Measurements from ENCODE around the gene FAM200C.

Gene FAM200C

DNA sequence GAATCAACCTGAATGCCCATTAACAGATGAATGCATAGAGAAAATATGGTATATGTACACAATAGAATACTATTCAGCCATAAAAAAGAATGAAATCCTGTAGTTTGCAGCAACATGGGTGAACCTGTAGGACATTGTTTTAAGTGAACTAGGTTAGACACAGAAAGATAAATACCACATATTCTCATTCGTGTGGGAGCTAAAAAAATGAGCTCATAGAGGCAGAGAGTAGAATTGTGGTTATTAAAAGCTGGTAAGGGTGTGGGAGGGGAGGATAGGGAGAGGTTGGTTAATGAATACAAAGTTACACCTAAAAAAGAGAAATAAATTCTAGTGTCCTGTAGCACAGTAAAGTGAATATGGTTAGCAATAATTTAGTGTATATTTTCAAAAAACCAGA is 45.3 kb upstream of the FAM200C start:
- Histone ChIP-seq H3K27ac (no peak overlapping the region), H3K9ac (no peak overlapping the region), H3K36me3 (ENCODE audit: control insufficient read depth, insufficient read depth, low read length) (no peaks in the 10 kb centered on the region), H3K4me2 (ENCODE audit: low read length) (no peak overlapping the region), H3K27me3 (ENCODE audit: control insufficient read depth, insufficient read depth, low read length) (no peaks in the 10 kb centered on the region), H3K4me1 (no peaks in the 10 kb centered on the region), H3K9me3 (ENCODE audit: control insufficient read depth, low read length) (no peaks in the 10 kb centered on the region), H2AFZ (no peak overlapping the region), H3K4me3 (ENCODE audit: low read depth, low read length) (no peak overlapping the region), H3K79me2 (no peaks in the 10 kb centered on the region)
- TF ChIP-seq, protein P1, sequence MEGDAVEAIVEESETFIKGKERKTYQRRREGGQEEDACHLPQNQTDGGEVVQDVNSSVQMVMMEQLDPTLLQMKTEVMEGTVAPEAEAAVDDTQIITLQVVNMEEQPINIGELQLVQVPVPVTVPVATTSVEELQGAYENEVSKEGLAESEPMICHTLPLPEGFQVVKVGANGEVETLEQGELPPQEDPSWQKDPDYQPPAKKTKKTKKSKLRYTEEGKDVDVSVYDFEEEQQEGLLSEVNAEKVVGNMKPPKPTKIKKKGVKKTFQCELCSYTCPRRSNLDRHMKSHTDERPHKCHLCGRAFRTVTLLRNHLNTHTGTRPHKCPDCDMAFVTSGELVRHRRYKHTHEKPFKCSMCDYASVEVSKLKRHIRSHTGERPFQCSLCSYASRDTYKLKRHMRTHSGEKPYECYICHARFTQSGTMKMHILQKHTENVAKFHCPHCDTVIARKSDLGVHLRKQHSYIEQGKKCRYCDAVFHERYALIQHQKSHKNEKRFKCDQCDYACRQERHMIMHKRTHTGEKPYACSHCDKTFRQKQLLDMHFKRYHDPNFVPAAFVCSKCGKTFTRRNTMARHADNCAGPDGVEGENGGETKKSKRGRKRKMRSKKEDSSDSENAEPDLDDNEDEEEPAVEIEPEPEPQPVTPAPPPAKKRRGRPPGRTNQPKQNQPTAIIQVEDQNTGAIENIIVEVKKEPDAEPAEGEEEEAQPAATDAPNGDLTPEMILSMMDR (IDR thresholded peaks at IDR 0.05): no peak

DNA sequence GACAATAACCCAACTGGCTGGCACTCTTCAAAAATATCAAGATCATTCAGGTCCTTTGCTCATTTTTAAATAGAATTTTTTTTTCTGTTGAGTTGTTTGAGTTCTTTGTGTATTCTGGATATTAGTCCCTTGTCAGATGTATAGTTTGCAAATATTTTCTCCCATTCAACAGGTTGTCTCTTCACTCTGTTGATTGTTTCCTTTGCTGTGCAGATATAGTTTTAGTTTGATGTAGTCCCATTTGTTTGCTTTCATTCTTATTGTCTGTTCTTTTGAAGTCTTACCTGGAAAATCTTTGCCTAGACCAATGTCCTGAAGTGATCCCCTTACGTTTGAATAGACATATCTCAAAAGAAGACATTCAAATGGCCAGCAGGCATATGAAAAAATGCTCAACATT is 44.6 kb upstream of the FAM200C start:
- Histone ChIP-seq H3K4me1 (no peaks in the 10 kb centered on the region), H3K9ac (no peak overlapping the region), H3K9me3 (ENCODE audit: control insufficient read depth, low read length) (no peaks in the 10 kb centered on the region), H3K79me2 (no peaks in the 10 kb centered on the region), H3K36me3 (ENCODE audit: control insufficient read depth, insufficient read depth, low read length) (no peaks in the 10 kb centered on the region), H2AFZ (no peak overlapping the region), H3K27me3 (ENCODE audit: control insufficient read depth, insufficient read depth, low read length) (no peaks in the 10 kb centered on the region), H3K4me2 (ENCODE audit: low read length) (no peak overlapping the region), H3K4me3 (ENCODE audit: low read depth, low read length) (no peak overlapping the region), H3K27ac (no peak overlapping the region)
- TF ChIP-seq, protein P1 (IDR thresholded peaks at IDR 0.05): no peak

DNA sequence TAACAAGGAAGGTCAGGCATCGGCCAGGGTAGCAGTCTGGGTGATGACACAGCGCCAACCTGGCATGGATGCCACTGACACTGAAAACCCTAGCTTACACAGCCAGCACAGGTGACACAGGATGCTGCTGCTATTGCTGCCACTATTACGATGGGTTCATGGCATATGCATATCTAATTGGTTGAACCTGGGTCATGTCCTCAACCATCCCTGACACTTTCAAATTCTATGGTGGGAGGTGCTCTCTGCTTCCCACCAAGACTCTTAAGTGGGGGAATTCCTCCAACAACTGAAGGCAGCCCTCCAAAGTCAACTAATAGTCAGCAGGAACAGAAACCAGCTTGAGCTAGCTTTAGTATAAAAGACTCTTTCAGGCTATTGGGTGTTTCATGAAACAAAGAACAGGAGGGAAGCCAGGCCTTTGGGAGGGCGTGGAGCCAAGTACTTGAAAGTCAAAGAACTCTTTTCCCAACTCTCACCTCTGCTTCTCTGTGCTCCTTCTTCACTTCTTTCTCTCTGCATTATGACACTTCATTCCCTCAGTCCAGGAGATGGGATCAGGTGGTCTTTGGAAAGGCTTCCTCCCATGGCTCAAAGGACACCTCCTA is 43.1 kb upstream of the FAM200C start:
- no peak overlapping the region for H3K4me2 ChIP-seq (ENCODE audit: low read length)
- TF ChIP-seq, protein P1 (IDR thresholded peaks at IDR 0.05): no peak
- H3K27ac ChIP-seq: no peak overlapping the region
- no peaks in the 10 kb centered on the region for H3K79me2 ChIP-seq
- H2AFZ ChIP-seq: no peak overlapping the region
- H3K27me3 ChIP-seq (ENCODE audit: control insufficient read depth, insufficient read depth, low read length): no peaks in the 10 kb centered on the region
- no peak overlapping the region for H3K4me3 ChIP-seq (ENCODE audit: low read depth, low read length)
- H3K9me3 ChIP-seq (ENCODE audit: control insufficient read depth, low read length): no peaks in the 10 kb centered on the region
- peaks cover 5% of the 10 kb centered on the region for H3K4me1 ChIP-seq
- H3K9ac ChIP-seq: no peak overlapping the region
- no peaks in the 10 kb centered on the region for H3K36me3 ChIP-seq (ENCODE audit: control insufficient read depth, insufficient read depth, low read length)

DNA sequence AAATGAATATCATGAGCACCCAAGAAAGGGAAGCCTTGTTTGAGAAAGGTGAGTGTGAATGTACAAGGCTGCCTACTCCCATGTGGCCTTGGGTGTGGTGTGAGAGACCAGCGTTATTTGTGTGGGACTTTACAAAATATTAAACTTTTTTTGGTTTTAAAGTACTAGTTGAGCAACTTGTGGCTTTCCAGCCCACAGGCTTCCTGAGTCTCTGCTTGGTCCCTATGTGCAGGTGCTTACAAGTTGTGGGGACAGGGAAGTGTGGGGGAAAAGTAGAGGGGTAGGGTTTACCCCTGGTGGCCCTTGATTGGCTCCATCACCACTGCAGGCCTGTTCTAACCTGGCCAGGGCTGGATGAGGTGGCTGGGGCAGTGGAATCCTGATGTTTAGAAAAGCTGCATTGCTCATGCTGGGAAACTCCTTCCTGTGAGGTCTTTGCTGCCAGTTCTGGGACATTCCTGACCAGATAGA is 41.5 kb upstream of the FAM200C start:
- Histone ChIP-seq H3K27me3 (ENCODE audit: control insufficient read depth, insufficient read depth, low read length) (no peaks in the 10 kb centered on the region), H3K9ac (no peak overlapping the region), H3K9me3 (ENCODE audit: control insufficient read depth, low read length) (no peaks in the 10 kb centered on the region), H3K4me1 (peaks cover 5% of the 10 kb centered on the region), H3K27ac (no peak overlapping the region), H2AFZ (no peak overlapping the region), H3K4me2 (ENCODE audit: low read length) (no peak overlapping the region), H3K36me3 (ENCODE audit: control insufficient read depth, insufficient read depth, low read length) (no peaks in the 10 kb centered on the region), H3K79me2 (no peaks in the 10 kb centered on the region), H3K4me3 (ENCODE audit: low read depth, low read length) (no peak overlapping the region)
- TF ChIP-seq, protein P1 (IDR thresholded peaks at IDR 0.05): no peak

DNA sequence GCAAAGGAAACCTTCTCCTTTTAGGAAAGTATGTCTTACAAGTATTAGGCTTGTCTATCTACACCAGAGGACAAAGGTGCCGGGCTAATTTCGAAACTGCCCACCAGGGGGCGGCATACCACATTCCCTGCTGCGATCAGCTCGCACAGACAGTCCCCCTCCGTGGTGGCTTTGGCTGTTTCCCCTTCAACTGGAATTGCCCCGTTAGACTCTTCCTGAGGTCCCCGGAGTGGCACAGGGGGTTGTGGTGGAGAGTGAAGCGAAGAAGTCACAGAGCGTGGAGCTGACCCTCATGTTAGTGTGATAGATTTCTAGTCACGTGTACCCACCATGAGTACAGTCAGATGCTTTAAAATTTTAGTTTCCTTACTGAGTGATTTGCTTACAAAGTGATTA is 39.3 kb upstream of the FAM200C start:
- Histone ChIP-seq H3K27me3 (ENCODE audit: control insufficient read depth, insufficient read depth, low read length) (no peaks in the 10 kb centered on the region), H3K4me2 (ENCODE audit: low read length) (peak overlapping the region; percentile 98), H3K4me3 (ENCODE audit: low read depth, low read length) (peak overlapping the region; percentile 58), H3K27ac (no peak overlapping the region), H3K79me2 (no peaks in the 10 kb centered on the region), H3K9ac (no peak overlapping the region), H3K36me3 (ENCODE audit: control insufficient read depth, insufficient read depth, low read length) (no peaks in the 10 kb centered on the region), H3K4me1 (peaks cover 5% of the 10 kb centered on the region), H2AFZ (peak overlapping the region; percentile 84), H3K9me3 (ENCODE audit: control insufficient read depth, low read length) (no peaks in the 10 kb centered on the region)
- TF ChIP-seq, protein P1 (IDR thresholded peaks at IDR 0.05): peak; percentile 96

All from parathyroid adenoma (tissue), 2 donors.